HG03175 (cell line): ENCODE measurements around the gene NOS3.
"Not testable (repeated sequence)": the region's sequence is repeated elsewhere in the genome, so short reads cannot be mapped to it uniquely, and the experiment has no call there.

Source experiments
- ATAC-seq: cut with Tn5 transposase; IDR thresholded peaks from one replicate; pipeline ENCODE4 v1.9.1; 2021; ENCODE audit warnings: mild to moderate bottlenecking, moderate library complexity; ENCODE audit not compliant: unreplicated experiment

The NOS3 gene

DNA sequence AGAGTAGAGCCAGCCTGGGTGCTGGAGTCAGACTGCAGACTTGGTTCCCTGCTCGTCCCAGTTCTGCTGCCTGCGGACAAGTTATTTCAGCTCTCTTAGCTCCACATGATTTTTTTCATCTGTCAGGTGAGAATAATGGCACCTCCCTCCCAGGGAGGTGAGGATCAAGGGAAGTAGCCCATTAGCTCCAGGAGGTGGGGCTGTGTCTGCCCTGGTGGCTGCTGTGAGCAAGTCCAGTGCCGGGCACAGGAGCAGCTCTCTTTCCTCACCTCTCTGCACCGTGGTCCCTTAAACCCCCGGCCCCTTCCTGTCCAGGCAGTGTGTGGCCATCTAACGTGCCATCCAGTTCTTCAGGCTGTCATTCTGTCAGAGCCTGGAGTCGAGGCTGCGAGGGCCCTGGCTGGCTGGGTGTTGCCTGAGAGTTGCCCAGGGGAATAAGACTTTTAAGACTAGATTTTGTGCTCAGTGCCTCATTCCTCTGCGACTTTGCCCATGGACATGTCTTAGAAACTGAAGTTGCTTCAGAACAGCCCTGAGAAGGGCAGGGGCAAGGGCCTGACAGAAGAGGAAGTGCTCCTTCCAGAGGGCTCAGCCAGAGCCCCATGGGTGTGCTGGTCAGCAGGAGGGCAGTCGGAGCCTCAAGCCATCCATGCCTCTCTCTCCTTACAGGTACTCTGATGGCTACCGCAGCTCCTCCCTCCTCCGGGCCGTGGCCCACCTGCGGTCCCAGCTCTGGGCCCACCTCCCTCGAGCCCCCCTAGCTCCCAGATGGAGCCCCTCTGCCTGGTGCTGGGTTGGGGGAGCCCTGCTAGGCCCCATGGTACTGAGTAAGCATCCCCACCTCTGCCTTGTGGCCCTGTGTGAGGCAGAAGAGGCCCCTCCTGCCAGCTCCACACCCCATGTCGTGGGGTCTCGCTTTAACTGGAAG lies 42.4 kb downstream of the NOS3 start:
- no peak for ATAC-seq

GRCh38 chr7:151033864-151034249 lies 43.0 kb downstream of the NOS3 start:
- no peak for ATAC-seq

- ATAC-seq = no peak
These were observed 43.7 kb downstream of the NOS3 start for GRCh38 chr7:151034312-151035025.

DNA sequence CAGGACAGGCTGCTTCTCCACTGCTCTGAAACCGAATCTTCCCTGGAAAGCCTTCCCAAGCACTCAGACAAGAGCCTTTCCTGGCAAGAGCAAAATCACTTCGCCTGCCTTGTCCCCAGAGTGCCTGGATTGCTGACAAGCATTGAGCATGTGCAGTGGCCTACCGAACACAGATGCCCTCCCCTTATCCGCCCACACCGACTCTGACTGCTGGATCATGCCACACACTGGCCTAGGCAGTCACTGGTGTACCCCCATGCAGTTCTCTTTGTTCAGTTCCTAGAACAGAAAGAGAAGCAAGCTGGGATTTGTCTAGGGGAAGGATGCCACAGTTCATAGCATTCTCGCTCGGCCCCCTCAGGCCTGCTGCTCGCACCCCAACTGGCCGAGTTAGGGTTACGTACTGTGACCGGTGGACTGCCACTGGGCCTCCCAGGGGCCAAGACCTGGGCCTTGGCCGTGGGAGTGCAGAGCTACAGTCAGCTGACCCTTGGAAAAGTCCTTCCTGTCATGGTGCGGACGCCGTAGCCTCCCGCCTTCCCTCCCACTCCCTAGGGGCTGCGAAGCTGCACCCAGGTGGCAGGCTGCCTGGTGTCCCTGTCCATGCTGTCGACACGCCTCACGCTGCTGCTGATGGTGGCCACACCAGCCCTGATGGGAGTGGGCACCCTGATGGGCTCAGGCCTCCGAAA lies 44.4 kb downstream of the NOS3 start:
- no peak for ATAC-seq

GRCh38 chr7:151035902-151036301 lies 45.1 kb downstream of the NOS3 start:
- no peak for ATAC-seq

GRCh38 chr7:151038951-151039849 lies 48.4 kb downstream of the NOS3 start:
- ATAC-seq = no peak

DNA sequence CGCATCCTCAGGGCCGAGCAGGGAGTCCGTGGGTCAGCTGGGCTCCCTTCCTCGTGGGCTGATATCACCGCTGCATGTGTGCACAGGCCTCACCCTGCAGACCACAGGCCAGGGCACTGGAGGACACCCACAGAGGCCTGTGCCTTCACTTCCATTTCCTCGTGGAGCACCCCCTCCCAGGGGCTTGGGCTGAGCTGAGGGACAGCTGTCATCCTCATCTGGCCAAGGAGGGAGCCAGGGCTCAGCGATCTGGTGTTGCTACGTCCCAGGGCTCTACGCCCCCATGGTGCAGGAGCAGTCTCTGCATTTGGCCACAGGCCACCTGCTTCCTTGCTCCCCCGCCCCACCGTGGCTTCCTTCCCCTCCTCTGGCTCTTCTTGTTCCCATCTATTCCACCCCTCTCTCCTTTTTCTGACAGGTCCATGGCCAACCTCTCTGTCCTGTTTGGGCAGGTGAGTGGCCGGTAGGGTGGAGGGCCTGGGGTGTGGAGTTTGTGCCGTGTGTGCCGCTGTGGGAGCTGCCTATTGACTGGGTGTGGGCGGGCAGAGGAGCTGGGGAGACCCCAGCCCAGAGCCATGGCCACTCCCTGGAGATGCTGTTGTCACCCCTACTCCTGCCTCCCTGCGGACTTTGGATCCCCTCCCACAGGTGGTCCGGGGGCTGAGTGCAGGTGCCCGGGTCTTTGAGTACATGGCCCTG lies 49.2 kb downstream of the NOS3 start:
- ATAC-seq = no peak

GRCh38 chr7:151040616-151041375 lies 50.0 kb downstream of the NOS3 start:
- no peak for ATAC-seq

GRCh38 chr7:151043449-151043848 lies 52.6 kb downstream of the NOS3 start:
- ATAC-seq = not testable (repeated sequence)

DNA sequence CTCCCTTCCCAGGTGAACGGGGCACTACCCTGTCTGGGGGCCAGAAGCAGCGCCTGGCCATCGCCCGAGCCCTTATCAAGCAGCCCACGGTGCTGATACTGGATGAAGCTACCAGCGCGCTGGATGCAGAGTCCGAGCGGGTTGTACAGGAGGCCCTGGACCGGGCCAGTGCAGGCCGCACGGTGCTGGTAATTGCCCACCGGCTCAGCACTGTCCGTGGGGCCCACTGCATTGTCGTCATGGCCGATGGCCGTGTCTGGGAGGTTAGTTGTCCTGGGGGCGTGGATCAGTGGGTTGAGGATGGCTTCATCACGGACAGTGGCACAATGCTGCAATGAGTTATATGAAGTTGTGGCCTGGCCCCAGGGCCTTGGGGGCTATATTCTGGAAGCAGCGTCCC lies 53.1 kb downstream of the NOS3 start:
- ATAC-seq = no peak

GRCh38 chr7:151045262-151045661 lies 54.4 kb downstream of the NOS3 start:
- ATAC-seq = no peak

GRCh38 chr7:151045967-151046366 lies 55.1 kb downstream of the NOS3 start:
- no peak for ATAC-seq

GRCh38 chr7:151046603-151047573 lies 56.1 kb downstream of the NOS3 start:
- ATAC-seq = no peak

DNA sequence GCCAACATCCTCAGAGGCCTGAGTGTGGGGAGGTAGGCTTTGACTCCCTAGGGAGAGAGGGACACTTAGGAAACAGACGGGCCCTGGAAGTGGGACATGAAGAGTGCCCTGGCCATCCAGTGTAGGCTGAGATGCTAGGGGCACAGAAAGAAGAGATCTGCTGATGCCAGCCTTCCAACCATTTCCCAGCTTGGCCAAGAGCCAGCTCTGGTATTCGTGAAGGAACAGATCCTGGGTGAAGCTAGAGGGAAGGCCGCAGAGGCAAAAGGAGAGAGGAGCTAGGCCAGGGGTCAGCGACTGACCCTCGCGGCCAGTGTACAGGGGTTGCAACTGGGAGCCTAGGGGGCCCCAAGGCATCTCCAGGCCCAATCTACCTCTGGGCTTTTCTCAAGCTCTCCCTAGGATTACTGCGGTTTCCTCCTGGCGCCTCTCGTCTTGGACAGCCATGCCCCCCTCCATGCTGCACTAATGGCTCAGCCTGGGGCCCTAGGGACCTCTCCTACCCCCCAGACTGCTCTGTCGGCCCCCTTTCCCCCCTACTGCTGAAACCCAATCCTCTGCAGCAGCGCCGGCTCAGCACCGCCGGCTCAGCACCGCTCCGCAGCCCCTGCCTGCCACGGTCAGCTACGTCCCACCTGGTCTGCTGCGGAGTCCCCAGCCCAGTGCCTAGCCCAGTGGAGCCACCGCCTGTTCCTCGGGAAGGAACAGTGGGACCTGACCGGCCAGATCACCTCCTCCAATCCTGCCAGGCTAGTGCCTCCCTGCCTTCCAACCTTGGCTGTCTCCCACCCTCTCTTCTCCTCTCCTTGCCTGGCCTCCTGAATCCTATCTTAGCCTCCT lies 57.4 kb downstream of the NOS3 start, which contains the start of gene ASIC3:
TSS of gene ASIC3 (plus strand) at position 556 of the 840 bp plus-strand sequence. CDS start 355 bp downstream, outside the sequence.
- ATAC-seq = no peak

DNA sequence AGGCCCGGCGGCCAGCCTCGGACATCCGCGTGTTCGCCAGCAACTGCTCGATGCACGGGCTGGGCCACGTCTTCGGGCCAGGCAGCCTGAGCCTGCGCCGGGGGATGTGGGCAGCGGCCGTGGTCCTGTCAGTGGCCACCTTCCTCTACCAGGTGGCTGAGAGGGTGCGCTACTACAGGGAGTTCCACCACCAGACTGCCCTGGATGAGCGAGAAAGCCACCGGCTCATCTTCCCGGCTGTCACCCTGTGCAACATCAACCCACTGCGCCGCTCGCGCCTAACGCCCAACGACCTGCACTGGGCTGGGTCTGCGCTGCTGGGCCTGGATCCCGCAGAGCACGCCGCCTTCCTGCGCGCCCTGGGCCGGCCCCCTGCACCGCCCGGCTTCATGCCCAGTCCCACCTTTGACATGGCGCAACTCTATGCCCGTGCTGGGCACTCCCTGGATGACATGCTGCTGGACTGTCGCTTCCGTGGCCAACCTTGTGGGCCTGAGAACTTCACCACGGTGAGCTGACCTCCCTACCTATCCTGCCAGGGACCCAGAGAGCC lies 58.2 kb downstream of the NOS3 start:
- ATAC-seq = no peak

DNA sequence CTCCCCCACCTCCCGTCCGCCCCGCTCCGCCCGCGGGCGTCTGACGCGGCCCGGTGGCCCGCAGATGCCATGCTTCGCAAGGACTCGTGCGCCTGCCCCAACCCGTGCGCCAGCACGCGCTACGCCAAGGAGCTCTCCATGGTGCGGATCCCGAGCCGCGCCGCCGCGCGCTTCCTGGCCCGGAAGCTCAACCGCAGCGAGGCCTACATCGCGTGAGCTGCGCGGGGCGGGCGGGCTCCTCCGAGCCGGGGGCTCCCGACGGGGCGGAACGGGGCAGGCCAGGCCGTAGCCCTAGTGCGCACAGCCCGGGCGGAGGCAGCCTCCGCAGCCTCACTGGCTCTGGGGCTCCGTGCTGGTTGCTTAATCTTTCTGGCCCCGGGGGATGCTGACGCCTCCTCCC lies 60.3 kb downstream of the NOS3 start:
- no peak for ATAC-seq

- no peak for ATAC-seq
These were observed 62.3 kb downstream of the NOS3 start for GRCh38 chr7:151053096-151053495.
